Adrenal gland (tissue), 5 donors: ENCODE results near the gene IFIT1B.

Source experiments
- POLR2A ChIP-seq, 2 donors: fragments of 450-650 bp; IDR thresholded peaks; one replicate each; pipeline ENCODE4 v1.6.1; 2017; ENCODE audit warnings: antibody characterized with exemption in 2 of 2, mild to moderate bottlenecking in 2 of 2, moderate library complexity in 1 of 2
- TF ChIP-seq, protein P1 (sequence below), 6 experiments: fragments of 450-650 bp in 4 of 6; fragments of 200-600 bp in 2 of 6; sonication (generic) in 1 of 6; IDR thresholded peaks; 1 replicate in 5 of 6; 2 replicates in 1 of 6; pipeline versions ENCODE4 v1.5.1 to v1.8.0; 2016 to 2021; ENCODE audit warnings: antibody characterized with exemption in 6 of 6, mild to moderate bottlenecking in 2 of 6, moderate library complexity in 1 of 6
- donor health status: DM: no; HTN: no; CAD: no.

DNA sequence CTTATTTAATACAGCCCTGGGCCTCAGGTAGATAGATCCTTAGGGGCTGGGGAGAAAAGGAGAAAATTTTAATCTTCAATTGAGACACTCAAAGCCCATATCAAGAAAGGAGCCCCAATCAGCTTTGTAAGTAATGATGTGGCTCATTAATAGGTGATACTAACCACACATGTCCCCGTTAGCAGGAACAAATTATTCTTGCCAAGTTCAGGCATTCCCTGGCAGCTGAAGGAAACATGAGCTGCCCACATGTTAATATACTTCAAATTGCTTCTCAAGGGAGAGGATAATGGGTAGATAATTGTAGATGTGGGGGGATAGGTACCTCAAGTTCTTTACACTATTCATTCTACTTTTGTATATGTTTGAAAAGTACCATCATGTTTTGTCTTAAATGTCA lies 51.0 kb downstream of the IFIT1B start:
- TF ChIP-seq, protein P1, sequence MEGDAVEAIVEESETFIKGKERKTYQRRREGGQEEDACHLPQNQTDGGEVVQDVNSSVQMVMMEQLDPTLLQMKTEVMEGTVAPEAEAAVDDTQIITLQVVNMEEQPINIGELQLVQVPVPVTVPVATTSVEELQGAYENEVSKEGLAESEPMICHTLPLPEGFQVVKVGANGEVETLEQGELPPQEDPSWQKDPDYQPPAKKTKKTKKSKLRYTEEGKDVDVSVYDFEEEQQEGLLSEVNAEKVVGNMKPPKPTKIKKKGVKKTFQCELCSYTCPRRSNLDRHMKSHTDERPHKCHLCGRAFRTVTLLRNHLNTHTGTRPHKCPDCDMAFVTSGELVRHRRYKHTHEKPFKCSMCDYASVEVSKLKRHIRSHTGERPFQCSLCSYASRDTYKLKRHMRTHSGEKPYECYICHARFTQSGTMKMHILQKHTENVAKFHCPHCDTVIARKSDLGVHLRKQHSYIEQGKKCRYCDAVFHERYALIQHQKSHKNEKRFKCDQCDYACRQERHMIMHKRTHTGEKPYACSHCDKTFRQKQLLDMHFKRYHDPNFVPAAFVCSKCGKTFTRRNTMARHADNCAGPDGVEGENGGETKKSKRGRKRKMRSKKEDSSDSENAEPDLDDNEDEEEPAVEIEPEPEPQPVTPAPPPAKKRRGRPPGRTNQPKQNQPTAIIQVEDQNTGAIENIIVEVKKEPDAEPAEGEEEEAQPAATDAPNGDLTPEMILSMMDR (IDR thresholded peaks at IDR 0.05), result no peak
- TF ChIP-seq POLR2A (IDR thresholded peaks at IDR 0.05), result no peak
